ENCODE measurements around the gene ABCA9.

The ABCA9 gene

DNA sequence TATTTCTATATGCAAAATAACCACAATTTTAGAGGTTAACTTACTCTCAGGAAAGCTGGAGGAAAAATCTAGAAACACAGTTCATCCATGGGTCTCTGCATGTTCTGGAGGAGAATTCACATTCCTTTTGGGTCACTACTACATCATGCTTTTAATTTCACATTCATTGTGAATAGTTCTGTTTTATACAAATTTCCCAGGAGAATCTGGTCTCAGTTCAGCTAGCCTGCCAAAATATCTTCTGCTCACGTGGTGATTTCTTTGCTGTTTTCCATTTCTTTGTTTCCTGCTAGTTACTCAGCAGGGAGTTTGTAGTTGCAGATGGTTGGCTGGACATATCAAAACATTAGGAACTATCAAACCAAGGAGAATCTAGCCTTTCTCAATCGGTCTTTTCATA, at the start of gene ABCA9:
TSS of gene ABCA9 (minus strand) at position 106 of the 400 bp plus-strand sequence. CDS start 9,801 bp downstream, outside the sequence.
- TF ChIP-seq ZNF544 (tag by site-specific recombination; IDR thresholded peaks at IDR 0.05) (no peak), ZNF398 (tag by site-specific recombination; IDR thresholded peaks at IDR 0.05) (no peak), KLF16 (tag by site-specific recombination; IDR thresholded peaks at IDR 0.05) (no peak), ZNF664 (tag by site-specific recombination; IDR thresholded peaks at IDR 0.05) (no peak), MEIS1 (CRISPR knock-in tag; IDR thresholded peaks at IDR 0.05; ENCODE audit: borderline replicate concordance) (no peak), ZNF776 (tag by site-specific recombination; IDR thresholded peaks at IDR 0.05; ENCODE audit: borderline replicate concordance) (no peak), HOXA7 (CRISPR knock-in tag; IDR thresholded peaks at IDR 0.05; ENCODE audit: borderline replicate concordance) (no peak), ZNF416 (tag by site-specific recombination; IDR thresholded peaks at IDR 0.05) (no peak), ZNF169 (tag by site-specific recombination; IDR thresholded peaks at IDR 0.05) (no peak), ZNF248 (tag by site-specific recombination; IDR thresholded peaks at IDR 0.05) (no peak), ZNF560 (tag by site-specific recombination; IDR thresholded peaks at IDR 0.05; ENCODE audit: borderline replicate concordance) (no peak)
- TF ChIP-seq, protein P1, sequence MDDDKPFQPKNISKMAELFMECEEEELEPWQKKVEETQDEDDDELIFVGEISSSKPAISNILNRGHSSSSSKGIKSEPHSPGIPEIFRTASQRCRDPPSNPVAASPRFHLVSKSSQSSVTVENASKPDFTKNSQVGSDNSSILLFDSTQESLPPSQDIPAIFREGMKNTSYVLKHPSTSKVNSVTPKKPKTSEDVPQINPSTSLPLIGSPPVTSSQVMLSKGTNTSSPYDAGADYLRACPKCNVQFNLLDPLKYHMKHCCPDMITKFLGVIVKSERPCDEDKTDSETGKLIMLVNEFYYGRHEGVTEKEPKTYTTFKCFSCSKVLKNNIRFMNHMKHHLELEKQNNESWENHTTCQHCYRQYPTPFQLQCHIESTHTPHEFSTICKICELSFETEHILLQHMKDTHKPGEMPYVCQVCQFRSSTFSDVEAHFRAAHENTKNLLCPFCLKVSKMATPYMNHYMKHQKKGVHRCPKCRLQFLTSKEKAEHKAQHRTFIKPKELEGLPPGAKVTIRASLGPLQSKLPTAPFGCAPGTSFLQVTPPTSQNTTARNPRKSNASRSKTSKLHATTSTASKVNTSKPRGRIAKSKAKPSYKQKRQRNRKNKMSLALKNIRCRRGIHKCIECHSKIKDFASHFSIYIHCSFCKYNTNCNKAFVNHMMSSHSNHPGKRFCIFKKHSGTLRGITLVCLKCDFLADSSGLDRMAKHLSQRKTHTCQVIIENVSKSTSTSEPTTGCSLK (tag by site-specific recombination; IDR thresholded peaks at IDR 0.05) = no peak
- TF ChIP-seq, protein P2, sequence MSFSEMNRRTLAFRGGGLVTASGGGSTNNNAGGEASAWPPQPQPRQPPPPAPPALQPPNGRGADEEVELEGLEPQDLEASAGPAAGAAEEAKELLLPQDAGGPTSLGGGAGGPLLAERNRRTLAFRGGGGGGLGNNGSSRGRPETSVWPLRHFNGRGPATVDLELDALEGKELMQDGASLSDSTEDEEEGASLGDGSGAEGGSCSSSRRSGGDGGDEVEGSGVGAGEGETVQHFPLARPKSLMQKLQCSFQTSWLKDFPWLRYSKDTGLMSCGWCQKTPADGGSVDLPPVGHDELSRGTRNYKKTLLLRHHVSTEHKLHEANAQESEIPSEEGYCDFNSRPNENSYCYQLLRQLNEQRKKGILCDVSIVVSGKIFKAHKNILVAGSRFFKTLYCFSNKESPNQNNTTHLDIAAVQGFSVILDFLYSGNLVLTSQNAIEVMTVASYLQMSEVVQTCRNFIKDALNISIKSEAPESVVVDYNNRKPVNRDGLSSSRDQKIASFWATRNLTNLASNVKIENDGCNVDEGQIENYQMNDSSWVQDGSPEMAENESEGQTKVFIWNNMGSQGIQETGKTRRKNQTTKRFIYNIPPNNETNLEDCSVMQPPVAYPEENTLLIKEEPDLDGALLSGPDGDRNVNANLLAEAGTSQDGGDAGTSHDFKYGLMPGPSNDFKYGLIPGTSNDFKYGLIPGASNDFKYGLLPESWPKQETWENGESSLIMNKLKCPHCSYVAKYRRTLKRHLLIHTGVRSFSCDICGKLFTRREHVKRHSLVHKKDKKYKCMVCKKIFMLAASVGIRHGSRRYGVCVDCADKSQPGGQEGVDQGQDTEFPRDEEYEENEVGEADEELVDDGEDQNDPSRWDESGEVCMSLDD (tag by site-specific recombination; IDR thresholded peaks at IDR 0.05) = no peak
- Histone ChIP-seq H3K9me3 (ENCODE audit: control insufficient read depth, insufficient read depth, low read depth, low read length) (no peaks in the 10 kb centered on the region), H3K36me3 (ENCODE audit: control insufficient read depth in 2 of 2, insufficient read depth in 1 of 2, low read length in 2 of 2) (no peaks in the 10 kb centered on the region), H3K4me3 (ENCODE audit: low read depth, low read length) (no peak within 1 kb of the TSS), H3K4me1 (ENCODE audit: control insufficient read depth, insufficient read depth, low read length) (no peaks in the 10 kb centered on the region), H3K27ac (ENCODE audit: extremely low read depth, low read depth, low read length) (no peak within 1 kb of the TSS)
- POLR2A ChIA-PET = no interaction called here
- CTCF ChIA-PET = interaction anchor here (1.5 kb wide), 1 partner anchor 10 kb away, joined by 4 read pairs; no protein-coding TSS in a partner anchor

DNA sequence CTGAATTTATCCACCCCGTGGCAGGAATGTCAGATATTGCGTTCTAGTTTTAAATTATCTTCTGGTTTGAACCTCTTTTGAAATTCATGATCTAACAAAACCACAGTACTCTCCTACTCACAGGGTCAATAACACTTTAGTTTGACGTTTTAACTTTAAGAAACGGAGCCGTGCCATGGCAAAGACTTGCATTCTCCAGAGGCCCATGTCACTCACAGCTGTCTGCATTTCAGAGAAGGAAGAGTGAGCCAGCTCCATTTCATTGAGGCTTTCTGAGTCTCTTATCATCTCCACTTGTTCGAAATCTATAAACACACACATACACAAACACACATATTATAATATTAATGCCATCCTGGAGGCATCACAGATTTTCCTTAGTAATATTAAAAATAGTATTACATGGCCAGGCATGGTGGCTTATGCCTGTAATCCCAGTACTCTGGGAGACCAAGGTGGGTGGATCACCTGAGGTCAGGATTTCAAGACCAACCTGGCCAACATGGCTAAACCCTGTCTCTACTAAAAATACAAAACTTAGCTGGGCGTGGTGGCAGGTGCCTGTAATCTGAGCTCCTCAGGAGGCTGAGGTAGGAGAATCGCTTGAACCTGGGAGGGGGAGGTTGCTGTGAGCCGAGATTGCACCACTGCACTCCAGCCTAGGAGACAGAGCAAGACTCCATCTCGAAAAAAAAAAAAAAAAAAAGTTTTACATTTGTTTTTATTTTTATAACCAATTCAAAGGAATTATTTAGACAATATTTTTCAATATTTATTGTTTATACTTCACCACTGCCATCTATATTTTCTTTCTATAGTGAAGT, 45.4 kb upstream of the ABCA9 start:
- Histone ChIP-seq H3K4me1 (ENCODE audit: control insufficient read depth, insufficient read depth, low read length) (no peaks in the 10 kb centered on the region), H3K27ac (ENCODE audit: extremely low read depth, low read depth, low read length) (no peak overlapping the region), H3K4me3 (ENCODE audit: low read depth, low read length) (no peak overlapping the region), H3K36me3 (ENCODE audit: control insufficient read depth in 2 of 2, insufficient read depth in 1 of 2, low read length in 2 of 2) (no peaks in the 10 kb centered on the region), H3K9me3 (ENCODE audit: control insufficient read depth, insufficient read depth, low read depth, low read length) (no peaks in the 10 kb centered on the region)
- POLR2A ChIA-PET = no interaction called here
- CTCF ChIA-PET = interaction anchor here (0.6 kb wide), 1 partner anchor 52 kb away, joined by 3 read pairs; no protein-coding TSS in a partner anchor
- TF ChIP-seq BCL6B (tag by site-specific recombination; IDR thresholded peaks at IDR 0.05) (no peak), KLF10 (tag by site-specific recombination; IDR thresholded peaks at IDR 0.05) (no peak), ELK4 (IDR thresholded peaks at IDR 0.05; ENCODE audit: borderline replicate concordance, low read depth, low read length) (no peak), ZNF518A (tag by site-specific recombination; conservative IDR thresholded peaks at IDR 0.05; ENCODE audit: low read depth) (no peak), ZNF626 (tag by site-specific recombination; IDR thresholded peaks at IDR 0.05) (no peak), ZNF202 (tag by site-specific recombination; IDR thresholded peaks at IDR 0.05; ENCODE audit: borderline replicate concordance) (no peak)
